ENCODE results near the gene WNT7A.

DNA sequence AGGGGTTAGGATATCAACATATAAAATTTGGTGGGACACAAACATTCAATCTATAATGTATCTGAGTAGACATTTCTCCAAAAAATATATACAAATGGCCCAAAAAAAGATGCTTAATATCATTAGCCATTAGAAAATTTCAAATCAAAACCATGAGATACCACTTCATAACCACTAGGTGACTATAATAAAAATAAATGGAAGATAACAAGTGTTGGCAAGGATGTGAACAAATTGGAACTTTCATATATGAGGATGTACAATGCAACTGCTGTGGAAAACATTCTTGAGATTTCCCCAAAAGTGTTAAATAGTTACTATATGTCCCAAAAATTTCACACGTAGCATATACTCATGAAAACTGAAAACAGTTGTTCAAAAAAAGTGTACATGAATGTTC, 36.5 kb upstream of the WNT7A start:
- TF ChIP-seq, protein P1, sequence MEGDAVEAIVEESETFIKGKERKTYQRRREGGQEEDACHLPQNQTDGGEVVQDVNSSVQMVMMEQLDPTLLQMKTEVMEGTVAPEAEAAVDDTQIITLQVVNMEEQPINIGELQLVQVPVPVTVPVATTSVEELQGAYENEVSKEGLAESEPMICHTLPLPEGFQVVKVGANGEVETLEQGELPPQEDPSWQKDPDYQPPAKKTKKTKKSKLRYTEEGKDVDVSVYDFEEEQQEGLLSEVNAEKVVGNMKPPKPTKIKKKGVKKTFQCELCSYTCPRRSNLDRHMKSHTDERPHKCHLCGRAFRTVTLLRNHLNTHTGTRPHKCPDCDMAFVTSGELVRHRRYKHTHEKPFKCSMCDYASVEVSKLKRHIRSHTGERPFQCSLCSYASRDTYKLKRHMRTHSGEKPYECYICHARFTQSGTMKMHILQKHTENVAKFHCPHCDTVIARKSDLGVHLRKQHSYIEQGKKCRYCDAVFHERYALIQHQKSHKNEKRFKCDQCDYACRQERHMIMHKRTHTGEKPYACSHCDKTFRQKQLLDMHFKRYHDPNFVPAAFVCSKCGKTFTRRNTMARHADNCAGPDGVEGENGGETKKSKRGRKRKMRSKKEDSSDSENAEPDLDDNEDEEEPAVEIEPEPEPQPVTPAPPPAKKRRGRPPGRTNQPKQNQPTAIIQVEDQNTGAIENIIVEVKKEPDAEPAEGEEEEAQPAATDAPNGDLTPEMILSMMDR (IDR thresholded peaks at IDR 0.05; ENCODE audit: borderline replicate concordance, extremely low read depth, low read length, poor library complexity, severe bottlenecking): no peak
- TF ChIP-seq EZH2 (IDR thresholded peaks at IDR 0.05; ENCODE audit: borderline replicate concordance, low read depth, low read length, severe bottlenecking): no peak

Data from DND-41 (cell line).